Smooth muscle cell (in vitro differentiated cells): Measurements from ENCODE around the gene MRPL9. TPM values are rescaled to one million over a fixed set of nuclear protein-coding genes. Genes with fewer than 3 reads are reported as not detected.
A peak's percentile ranks its signal among the peaks of the same experiment; 100 is the strongest.

Source experiments
- DNase-seq: peaks from one replicate; lab custom pipeline; 2025; ENCODE audit not compliant: unreplicated experiment; lab: John Stamatoyannopoulos, UW
- H2AFZ ChIP-seq: fragments of 200-600 bp; sonication (generic); 2 replicates; pipeline ENCODE4 v1.6.0; 2016; ENCODE audit warnings: antibody characterized with exemption, low read depth, mild to moderate bottlenecking
- H3F3A ChIP-seq: fragments of 200-600 bp; sonication (generic); 2 replicates; pipeline ENCODE4 v1.6.0; 2017; ENCODE audit warnings: antibody characterized with exemption, low read depth
- H3K27ac ChIP-seq: fragments of 200-600 bp; sonication (generic); 2 replicates; pipeline ENCODE4 v1.5.1; 2016; ENCODE audit warnings: low read depth, mild to moderate bottlenecking
- H3K27me3 ChIP-seq: fragments of 200-600 bp; sonication (generic); 2 replicates; pipeline ENCODE4 v1.6.1; 2016; ENCODE audit warnings: low read depth, mild to moderate bottlenecking
- H3K36me3 ChIP-seq: fragments of 200-600 bp; sonication (generic); 2 replicates; pipeline ENCODE4 v1.5.1; 2016; ENCODE audit warnings: low read depth
- H3K4me1 ChIP-seq: fragments of 200-600 bp; sonication (generic); 2 replicates; pipeline ENCODE4 v1.5.1; 2016; ENCODE audit warnings: low read depth
- H3K4me2 ChIP-seq: fragments of 200-600 bp; sonication (generic); 2 replicates; pipeline ENCODE4 v1.6.0; 2016; ENCODE audit warnings: mild to moderate bottlenecking
- H3K4me3 ChIP-seq: fragments of 200-600 bp; sonication (generic); 2 replicates; pipeline ENCODE4 v1.5.1; 2016; ENCODE audit warnings: mild to moderate bottlenecking
- H3K79me2 ChIP-seq: fragments of 200-600 bp; sonication (generic); 2 replicates; pipeline ENCODE4 v1.6.0; 2016; ENCODE audit warnings: low read depth, mild to moderate bottlenecking
- H3K9ac ChIP-seq: fragments of 200-600 bp; sonication (generic); 2 replicates; pipeline ENCODE4 v1.6.0; 2016; ENCODE audit warnings: low read depth
- H3K9me3 ChIP-seq: fragments of 200-600 bp; sonication (generic); replicated peaks from 2 replicates; pipeline ENCODE4 v1.5.1; 2016; ENCODE audit warnings: low read depth
- H4K20me1 ChIP-seq: fragments of 200-600 bp; sonication (generic); 2 replicates; pipeline ENCODE4 v1.6.0; 2016; ENCODE audit warnings: low read depth
- WGBS: methylation state at CpG from one replicate; pipeline ENCODE4 v1.1.7; 2016; ENCODE audit warnings: low lambda C conversion rate; 5-methylcytosine and 5-hydroxymethylcytosine counted together
- polyA plus RNA-seq: library from polyadenylated mRNA; unstranded; fragments of >200 nt; fragmentation: Nextera tagmentation; extraction: Ambion mirVana; gene quantifications from 2 replicates; pipeline ENCODE4 v1.2.1, GENCODE V29; 2016
- total RNA-seq: library from RNA; depleted of rRNA; stranded (reverse); fragments of >200 nt; gene quantifications from 2 replicates; pipeline ENCODE4 v1.2.3, GENCODE V29; 2014
- TF ChIP-seq, protein P1 (sequence below): fragments of 200-600 bp; sonication (generic); IDR thresholded peaks from 2 replicates; pipeline ENCODE4 v1.5.1; 2017; ENCODE audit warnings: borderline replicate concordance, mild to moderate bottlenecking, antibody characterized with exemption; ENCODE audit not compliant: insufficient read depth, poor library complexity, severe bottlenecking

The MRPL9 gene
- total and polyA plus RNA-seq, 2 experiments from 2014 or later, result 109 to 151 TPM

DNA sequence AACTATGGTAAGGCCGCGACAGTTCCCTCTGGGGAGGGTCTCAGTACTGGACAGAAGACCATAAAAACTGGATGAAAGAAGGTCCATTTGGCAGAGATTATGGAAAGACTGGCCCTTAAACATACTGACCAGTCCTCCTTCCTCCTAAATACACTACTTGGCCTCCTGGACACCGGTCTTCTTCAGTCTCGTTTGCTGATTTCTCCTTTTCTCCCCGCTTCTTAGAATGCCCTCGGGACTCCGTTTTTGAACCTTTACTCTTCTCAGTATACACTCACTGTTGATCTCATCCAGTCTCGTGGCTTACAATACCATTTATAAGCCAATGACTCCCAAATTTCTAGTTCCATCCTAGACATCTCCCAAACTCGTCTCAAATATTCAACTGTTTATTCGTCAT lies 694 bp upstream of the MRPL9 start:
- peaks cover 7% of the 10 kb centered on the region for H3K4me1 ChIP-seq
- TF ChIP-seq, protein P1, sequence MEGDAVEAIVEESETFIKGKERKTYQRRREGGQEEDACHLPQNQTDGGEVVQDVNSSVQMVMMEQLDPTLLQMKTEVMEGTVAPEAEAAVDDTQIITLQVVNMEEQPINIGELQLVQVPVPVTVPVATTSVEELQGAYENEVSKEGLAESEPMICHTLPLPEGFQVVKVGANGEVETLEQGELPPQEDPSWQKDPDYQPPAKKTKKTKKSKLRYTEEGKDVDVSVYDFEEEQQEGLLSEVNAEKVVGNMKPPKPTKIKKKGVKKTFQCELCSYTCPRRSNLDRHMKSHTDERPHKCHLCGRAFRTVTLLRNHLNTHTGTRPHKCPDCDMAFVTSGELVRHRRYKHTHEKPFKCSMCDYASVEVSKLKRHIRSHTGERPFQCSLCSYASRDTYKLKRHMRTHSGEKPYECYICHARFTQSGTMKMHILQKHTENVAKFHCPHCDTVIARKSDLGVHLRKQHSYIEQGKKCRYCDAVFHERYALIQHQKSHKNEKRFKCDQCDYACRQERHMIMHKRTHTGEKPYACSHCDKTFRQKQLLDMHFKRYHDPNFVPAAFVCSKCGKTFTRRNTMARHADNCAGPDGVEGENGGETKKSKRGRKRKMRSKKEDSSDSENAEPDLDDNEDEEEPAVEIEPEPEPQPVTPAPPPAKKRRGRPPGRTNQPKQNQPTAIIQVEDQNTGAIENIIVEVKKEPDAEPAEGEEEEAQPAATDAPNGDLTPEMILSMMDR, result no peak
- peak overlapping the region; percentile 57 for H3K27ac ChIP-seq
- H3K9ac ChIP-seq, result peak overlapping the region; percentile 89
- H3K4me2 ChIP-seq, result peak overlapping the region; percentile 86
- no peaks in the 10 kb centered on the region for H4K20me1 ChIP-seq
- H2AFZ ChIP-seq, result peak overlapping the region; percentile 83
- no peaks in the 10 kb centered on the region for H3K9me3 ChIP-seq
- 83% methylated on average over 10 of the region's 10 CpGs for WGBS
- H3K79me2 ChIP-seq, result no peaks in the 10 kb centered on the region
- peak overlapping the region; percentile 85 for H3K4me3 ChIP-seq
- H3K36me3 ChIP-seq, result peaks cover 10% of the 10 kb centered on the region
- DNase-seq, result no peak
- no peaks in the 10 kb centered on the region for H3K27me3 ChIP-seq
- H3F3A ChIP-seq, result no peaks in the 10 kb centered on the region

DNA sequence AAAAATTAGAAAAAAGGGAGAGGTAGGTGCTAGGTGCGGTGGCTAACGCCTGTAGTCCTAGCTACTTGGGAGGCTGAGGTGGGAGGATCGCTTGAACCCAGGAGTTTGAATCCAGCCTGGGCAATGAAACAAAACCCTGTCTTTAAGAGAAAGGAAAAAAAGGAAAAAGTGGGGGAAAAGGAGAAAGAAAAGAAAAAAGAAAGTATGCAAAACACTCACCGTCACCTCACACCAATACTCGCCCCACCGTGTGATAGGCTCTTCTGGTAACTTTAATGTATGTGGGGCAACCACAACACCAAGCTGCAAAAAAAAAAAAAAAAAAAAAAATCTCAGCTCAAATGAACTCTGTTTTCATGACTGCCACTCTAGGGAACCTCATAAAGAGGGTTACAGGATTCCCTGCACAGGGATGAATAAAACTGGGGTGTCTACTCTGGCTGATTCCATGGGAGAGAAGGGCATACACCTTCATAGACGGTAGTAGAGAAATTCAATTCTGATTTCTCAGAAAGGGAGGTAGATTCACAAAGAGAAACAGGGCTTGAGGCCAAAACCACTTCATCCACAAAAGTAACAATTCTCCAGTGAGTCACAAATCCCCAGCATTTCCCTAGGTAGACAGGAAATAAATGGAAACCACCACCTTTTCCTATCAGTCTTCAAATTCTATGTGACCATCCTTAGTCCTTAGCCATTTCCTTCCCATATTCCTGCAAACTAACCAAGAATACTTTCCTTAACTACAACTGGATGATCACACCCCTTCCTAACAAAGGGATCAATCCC lies 2.5 kb downstream of the MRPL9 start:
- H3K4me3 ChIP-seq, result no peak overlapping the region
- H3K4me1 ChIP-seq, result peaks cover 7% of the 10 kb centered on the region
- no peak overlapping the region for H3K27ac ChIP-seq
- peaks cover 15% of the 10 kb centered on the region for H3K36me3 ChIP-seq
- H4K20me1 ChIP-seq, result no peaks in the 10 kb centered on the region
- no peak overlapping the region for H2AFZ ChIP-seq
- H3K9ac ChIP-seq, result no peak overlapping the region
- no peaks in the 10 kb centered on the region for H3K27me3 ChIP-seq
- H3K4me2 ChIP-seq, result no peak overlapping the region
- TF ChIP-seq, protein P1, result no peak
- 97% methylated on average over 7 of the region's 7 CpGs for WGBS
- H3F3A ChIP-seq, result no peaks in the 10 kb centered on the region
- H3K79me2 ChIP-seq, result no peaks in the 10 kb centered on the region
- H3K9me3 ChIP-seq, result no peaks in the 10 kb centered on the region
- DNase-seq, result no peak

DNA sequence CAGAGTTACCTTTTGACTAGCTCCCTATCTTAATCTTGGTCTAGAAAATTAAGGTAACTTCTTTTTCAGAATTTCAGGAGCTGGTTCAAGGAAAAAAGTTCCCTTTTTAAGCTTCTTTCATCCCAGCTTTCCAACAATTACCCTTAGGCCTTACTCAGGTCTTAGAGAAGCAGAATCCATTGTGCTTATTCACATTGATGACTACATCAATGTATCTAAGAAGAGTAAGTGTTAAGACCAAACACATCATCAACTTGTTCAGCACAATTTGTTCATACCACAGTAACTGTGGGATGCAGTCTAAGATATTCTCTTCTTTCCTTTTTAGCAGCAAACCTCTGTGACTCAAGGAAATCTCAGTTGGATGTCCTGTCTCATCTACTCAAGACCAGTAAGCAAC lies 4.1 kb downstream of the MRPL9 start:
- Histone ChIP-seq H3K36me3 (peaks cover 15% of the 10 kb centered on the region), H3K9ac (no peak overlapping the region), H3K4me2 (no peak overlapping the region), H3K27ac (no peak overlapping the region), H3K4me3 (no peak overlapping the region), H3F3A (no peaks in the 10 kb centered on the region), H3K27me3 (no peaks in the 10 kb centered on the region), H4K20me1 (no peaks in the 10 kb centered on the region), H3K4me1 (peaks cover 6% of the 10 kb centered on the region), H3K79me2 (no peaks in the 10 kb centered on the region), H2AFZ (no peak overlapping the region), H3K9me3 (no peaks in the 10 kb centered on the region)
- TF ChIP-seq, protein P1, result no peak
- no peak for DNase-seq

DNA sequence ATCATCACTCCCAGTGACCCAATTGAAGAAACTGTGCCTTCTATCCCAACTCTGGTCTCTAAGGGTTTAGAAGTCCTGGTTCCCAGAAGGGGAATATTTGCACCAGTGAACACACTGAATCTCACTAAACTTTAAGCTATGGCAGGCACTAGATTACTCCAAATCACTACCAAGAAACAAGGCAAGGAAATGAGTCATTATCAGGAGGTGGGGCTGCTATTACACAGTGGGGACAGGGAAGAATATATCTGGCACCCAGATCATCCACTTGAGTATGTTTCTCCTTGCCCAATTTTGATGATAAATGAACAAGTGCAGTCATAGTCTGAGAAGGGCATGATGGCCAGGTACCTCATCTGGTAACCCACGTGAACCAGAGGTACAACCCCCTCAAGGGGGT lies 7.0 kb downstream of the MRPL9 start:
- DNase-seq, result no peak
- Histone ChIP-seq H3K4me1 (no peaks in the 10 kb centered on the region), H4K20me1 (no peaks in the 10 kb centered on the region), H2AFZ (no peak overlapping the region), H3K27me3 (no peaks in the 10 kb centered on the region), H3K9ac (no peak overlapping the region), H3K27ac (no peak overlapping the region), H3K4me2 (no peak overlapping the region), H3F3A (no peaks in the 10 kb centered on the region), H3K36me3 (peaks cover 15% of the 10 kb centered on the region), H3K4me3 (no peak overlapping the region), H3K79me2 (no peaks in the 10 kb centered on the region), H3K9me3 (no peaks in the 10 kb centered on the region)
- WGBS, result 76% methylated on average over 1 of the region's 1 CpG
- TF ChIP-seq, protein P1, result no peak
